Stimulated activated CD8-positive, alpha-beta memory T cell treated with anti-CD3 and anti-CD28 coated beads, Interleukin-15, amount 100 ng/mL, for 24 hours (primary cell): ENCODE results near the gene ASB6.
"Not testable (repeated sequence)": the region's sequence is repeated elsewhere in the genome, so short reads cannot be mapped to it uniquely, and the experiment has no call there.

Experiments used
- DNase-seq: peaks from one replicate; pipeline ENCODE4 v3.0.0-alpha.2; 2020; ENCODE audit warnings: low read depth

The ASB6 gene

DNA sequence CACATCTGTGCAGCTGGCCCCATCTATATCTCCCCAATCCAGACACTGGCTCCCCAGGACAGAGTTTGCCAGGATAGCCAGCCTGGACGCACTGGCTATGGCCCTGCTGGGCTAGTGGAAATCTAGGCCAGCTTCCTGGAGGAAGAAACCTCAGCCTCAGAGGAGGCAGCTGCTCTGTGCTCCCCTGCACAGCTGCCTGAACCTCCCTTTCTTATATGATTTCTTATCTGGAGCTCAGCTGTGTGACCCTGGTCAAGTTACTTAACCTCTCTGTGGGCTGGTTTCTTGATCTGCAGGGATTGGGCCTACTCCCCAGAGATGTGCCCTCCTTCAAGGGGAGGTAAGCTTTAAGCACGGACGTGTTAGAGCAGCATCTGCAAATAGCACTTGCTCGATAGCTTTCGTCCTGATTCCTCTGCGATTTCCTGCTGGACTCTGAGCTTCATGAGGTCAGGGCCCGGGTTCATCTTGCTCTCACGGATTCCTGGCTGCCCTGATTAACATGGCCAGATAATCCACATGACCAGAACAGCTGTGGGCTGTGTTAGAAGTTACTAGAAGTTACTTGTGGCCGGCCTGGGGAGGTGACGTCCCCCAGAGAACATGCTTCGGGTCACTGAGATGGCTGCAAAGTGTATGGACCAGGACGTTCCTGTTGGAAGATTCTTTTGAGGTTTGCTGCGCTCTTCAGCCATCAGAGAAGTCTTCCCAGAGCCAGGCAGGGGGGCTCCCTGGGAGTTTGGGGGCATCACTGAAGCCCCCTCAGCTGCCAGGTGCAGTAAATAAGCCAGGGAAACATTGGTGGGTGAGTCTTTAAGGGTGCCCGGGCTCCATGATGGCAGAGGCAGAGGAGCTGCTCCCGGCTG is 35.6 kb downstream of the ASB6 start:
- no peak for DNase-seq

DNA sequence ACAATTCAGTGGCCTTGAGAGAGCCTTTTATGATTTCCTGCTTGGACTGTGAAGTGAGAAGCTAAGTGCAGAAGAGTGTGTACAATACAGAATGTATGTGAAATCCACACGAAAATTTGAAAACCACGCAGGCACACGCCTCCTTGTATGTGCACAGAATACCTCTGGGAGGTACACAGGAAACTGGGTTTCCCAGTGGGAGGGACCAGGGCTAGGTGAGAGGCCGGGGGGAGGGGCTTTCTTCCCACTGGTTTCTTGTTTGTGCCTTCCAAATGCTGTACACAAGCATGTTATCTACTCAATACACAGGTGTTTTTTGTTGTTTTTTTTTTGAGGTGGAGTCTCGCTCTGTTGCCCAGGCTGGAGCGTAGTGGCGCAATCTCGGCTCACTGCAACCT is 37.2 kb downstream of the ASB6 start:
- no peak for DNase-seq

DNA sequence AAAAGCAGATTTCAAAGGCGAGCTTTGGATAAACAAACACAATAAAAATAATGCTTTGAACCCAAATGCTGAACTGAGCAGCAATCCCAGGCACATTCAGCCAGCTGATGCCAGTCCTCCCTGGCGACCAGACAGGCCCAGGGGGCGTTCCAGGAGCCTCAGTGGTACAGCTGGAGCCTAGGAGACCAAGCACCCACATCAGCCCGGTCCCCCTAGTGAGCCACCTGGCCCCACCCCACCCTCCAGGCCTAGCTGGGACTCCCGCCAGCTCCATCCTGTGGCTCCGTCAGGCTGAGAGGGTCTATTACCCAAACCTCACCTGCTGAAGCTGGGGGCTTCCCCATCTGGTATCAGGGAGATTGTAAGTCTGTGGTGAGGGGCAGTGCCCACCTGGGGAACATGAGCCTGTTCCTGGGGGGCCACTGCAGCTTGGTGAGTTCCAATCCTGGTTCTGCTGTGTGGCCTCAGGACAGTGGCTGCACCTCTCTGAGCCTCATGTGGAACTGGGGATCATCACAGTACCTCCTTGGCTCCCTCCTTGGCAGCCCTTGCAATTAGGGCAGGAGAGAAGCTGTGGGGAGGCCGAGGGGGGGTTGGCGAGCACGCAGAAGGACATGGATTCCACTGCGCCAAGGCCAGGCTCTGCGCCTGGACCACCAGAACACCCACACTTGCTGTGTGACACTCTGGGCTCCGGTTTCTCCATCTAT is 37.7 kb downstream of the ASB6 start:
- no peak for DNase-seq

DNA sequence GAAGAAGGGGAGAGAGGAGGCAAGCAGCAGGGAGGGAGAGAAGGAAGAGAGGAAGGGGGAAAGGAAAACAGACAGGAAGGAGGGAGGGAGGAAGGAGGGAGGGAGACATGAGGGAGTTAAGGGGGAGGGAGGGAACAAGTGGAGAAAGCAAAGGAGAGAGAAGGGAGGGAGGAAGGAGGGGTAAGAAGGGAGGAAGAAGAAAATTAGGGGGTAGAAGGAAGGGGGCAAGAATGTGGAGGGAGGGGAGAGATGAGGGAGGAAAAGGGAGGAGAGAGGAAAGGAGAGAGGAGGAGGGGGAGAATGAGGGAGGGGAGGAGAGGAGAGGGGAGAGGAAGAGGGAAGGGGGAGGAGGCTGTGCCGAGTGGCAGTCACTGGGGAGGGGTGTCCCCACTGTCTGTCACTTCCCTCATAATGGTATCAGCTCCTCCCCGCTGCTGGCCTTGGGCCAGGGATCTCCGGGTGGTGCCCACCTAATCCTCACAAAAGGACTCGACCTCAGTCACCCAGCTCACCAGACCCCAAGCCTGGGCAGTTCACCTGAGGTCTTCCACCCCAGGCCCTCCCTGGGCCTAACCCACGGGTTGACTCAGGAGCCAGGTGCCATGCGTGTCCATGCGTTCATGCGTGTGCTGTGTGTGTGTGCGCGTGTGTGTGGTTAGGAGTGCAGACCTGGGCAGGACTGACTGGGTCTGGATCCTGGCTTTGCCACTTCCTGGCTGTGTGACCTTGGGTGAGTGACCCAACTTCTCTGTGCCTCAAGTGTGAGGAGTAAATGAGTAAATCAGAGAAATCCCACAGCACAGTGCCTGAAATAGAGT is 39.1 kb downstream of the ASB6 start:
- DNase-seq: no peak

DNA sequence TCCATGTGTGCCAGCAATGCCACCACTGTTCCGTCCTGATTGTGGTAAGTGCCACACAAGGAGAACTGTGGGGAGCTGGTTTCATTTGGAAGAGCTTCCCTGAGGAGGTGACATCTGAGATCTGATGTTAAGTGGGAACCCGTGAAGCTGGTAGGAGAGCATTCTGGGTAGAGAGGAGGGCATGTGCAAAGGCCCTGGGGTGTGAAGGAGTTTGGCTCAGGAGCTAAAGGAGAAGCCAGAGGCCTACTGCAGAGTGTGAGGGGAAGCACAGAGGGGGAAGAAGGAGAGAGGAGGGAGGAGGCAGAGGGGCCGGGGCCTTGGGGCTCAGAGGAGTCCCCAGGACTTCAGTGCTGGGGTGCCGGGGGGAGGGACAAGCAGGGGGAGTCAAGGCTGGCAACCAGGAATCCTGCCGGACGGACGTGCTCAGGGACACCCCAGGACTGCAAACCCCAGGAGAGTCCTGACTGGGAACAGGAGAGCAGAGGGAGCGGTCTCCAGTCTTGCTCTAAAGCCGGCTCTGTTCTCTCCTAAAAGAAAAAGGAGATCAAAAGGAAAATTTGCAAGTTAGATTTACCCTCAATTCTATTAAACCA is 40.8 kb downstream of the ASB6 start:
- DNase-seq: no peak

DNA sequence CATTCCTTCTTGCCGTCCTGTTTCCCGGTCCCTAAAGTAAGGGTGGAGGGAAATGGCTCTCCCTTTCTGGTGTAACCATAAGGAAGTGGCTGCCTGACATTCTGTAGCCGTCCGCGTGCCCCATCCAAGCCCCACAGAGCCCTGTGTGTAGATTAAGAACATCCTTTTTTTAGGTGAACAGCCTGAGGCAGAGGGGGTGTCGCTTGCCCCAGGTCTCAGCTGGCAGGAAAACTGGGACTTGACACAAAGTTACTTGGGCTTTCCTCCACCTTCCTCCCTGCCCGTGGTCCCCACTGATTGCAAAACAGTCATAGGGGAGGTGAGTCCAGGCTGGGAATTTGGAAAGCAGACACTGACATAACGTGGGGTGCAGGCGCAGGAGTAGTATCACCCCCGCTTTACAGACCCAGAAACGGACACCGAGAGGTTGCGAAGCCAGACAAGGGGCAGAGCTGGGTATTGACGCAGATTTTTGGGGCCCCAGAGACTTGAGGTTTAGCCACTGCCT is 43.8 kb downstream of the ASB6 start:
- DNase-seq: no peak

DNA sequence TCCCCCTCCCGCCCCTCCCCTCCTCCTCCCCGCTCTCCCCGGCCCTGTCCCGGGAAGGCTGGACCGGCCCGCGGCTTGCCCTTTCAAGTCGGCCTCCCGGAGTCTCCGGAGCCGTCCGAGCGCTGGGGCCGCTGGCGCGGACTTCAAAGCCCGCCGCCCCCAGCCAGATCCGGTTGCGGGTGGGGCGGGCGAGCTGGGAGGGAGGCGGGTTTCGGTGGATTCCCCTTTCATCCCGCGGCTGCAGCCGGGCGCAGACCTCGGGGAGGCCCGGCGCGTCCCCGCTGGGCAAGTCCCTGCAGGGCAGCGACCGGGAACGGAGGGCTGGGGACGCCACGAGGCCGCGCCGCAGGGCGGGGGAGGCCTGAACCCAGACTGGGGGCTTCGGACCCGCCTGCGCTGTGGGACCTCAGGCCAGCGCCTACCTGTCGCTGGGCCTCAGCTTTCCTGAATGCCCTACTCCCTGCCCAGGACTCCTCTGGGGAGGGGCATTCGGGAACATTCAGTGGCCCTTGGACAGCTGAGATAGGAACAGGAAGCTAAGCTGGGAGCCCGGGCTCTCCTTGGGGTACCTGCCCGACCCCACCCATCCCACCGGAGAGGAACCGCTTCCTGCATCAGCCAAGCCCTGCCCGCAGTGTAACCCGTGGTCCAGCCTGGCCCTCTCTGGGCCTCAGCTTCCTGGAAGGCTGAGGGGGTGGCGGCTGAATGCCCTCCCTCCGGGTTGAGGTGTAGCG is 44.4 kb downstream of the ASB6 start:
- no peak for DNase-seq

GRCh38 chr9:129596541-129597331 is 45.2 kb downstream of the ASB6 start:
- no peak for DNase-seq

GRCh38 chr9:129595903-129596540 is 45.9 kb downstream of the ASB6 start:
- DNase-seq: no peak

- DNase-seq: no peak
Measured at GRCh38 chr9:129595311-129595741, 46.6 kb downstream of the ASB6 start.

DNA sequence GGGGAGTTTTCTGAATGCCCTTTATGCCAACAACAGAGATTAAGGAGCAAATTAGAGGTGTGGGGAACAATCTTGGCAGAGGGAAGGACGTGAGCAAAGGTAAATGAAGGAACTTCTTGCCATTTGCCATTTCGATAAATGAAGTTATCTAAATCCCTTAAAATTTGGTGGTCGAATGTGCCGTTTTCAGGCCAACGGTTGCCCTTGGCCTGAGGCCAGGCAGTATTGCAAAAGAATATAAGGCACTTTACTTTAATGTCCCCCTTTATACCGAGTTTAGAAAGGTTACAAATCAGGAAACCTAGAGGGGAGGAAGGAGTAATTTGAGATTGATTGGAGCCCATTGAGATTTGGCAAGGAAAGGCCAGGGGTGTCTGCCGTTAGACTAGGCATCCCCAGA is 47.3 kb downstream of the ASB6 start:
- DNase-seq: no peak

GRCh38 chr9:129592790-129593189 is 49.2 kb downstream of the ASB6 start:
- not testable (repeated sequence) for DNase-seq

DNA sequence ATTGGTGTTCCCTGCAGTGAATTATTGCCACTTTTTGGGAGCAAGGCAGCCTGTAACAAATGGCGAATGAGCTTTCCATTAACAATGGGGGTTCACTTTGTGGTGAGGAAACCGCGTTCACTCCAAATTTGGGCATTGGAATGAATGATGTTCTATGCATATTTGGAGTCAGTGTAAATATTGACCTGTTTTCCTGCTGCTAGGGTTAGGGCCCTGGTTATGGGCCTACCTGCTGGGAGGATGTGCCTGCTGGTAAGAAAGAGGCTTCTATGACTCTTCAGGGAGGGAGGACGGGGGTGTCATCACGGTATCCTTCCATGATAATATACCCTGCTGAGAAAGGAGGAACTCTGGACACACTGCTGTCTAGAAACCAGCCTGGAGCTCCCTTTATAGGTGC is 50.0 kb downstream of the ASB6 start:
- no peak for DNase-seq

GRCh38 chr9:129590466-129590865 is 51.5 kb downstream of the ASB6 start:
- DNase-seq: no peak

DNA sequence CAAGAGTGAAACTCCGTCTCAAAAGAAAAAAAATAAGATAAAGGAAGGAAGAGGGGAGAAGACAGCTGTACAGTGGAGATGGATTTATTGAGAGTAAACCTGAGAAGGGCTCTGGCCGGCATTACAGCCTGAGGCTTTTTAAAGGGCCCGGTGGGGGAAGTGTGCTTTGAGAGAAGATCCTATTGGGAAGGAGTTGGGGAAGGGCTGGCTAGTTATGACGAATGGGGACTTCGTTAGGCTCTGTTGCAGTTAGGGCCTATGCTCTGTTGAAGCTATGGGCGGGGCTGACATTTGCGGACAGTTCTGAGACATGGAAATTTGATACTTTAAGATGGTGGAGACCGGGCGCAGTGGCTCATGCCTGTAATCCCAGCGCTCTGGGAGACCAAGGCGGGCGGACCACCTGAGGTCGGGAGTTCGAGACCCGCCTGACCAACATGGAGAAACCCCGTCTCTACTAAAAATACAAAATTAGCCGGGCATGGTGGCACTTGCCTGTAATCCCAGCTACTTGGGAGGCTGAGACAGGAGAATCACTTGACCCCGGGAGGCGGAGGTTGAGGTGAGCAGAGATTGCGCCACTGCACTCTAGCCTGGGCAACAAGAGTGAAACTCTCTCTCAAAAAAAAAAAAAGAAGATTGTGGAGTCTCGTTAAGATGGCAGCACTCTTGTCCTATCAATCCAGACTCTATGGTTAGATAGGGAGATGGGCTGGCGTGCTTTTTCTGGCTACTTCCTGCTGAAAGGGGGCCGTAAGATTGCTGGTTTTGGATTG is 54.3 kb downstream of the ASB6 start:
- no peak for DNase-seq

GRCh38 chr9:129586685-129587084 is 55.3 kb downstream of the ASB6 start:
- DNase-seq: no peak

DNA sequence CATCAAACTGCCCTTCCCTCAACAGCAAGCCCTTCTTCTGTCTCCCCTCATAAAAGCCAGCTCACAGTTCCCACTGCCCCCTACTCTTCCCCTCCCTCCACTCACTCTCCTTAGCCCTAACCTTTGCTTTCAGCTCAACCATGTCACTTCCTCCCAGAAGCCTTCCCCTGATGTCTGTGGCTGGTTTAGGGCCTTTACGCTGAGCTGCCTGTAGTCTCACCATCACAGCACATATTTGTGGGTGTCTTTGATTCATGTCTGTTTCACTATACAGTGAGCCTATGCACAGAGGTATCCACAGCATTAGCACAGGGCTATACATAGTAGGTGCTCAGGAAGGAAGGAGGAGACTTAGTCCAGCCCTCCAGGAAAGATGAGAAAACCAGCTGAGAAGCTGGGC is 55.7 kb downstream of the ASB6 start:
- DNase-seq: no peak

GRCh38 chr9:129585352-129585751 is 56.6 kb downstream of the ASB6 start:
- no peak for DNase-seq
